K562 (cell line): ENCODE measurements around the gene CACNG8. TPM values are rescaled to one million over a fixed set of nuclear protein-coding genes. Genes with fewer than 3 reads are reported as not detected.
A peak's percentile ranks its signal among the peaks of the same experiment; 100 is the strongest.

Experiments used
- ATAC-seq: fragments of 200-7000 bp; cut with Tn5 transposase; 3 replicates; pipeline ENCODE4 v1.9.1; 2020; ENCODE audit warnings: moderate library complexity
- BruUV-seq: library from RNA; stranded (reverse); fragments of 400-500 nt; replicated peaks from 2 replicates; lab custom pipeline; 2021; lab: Mats Ljungman, UMichigan
- CTCF ChIA-PET: fragments of 300-600 bp; formaldehyde crosslinking; extraction: SDS; loops from one replicate; lab custom pipeline; 2021; ENCODE audit warnings: low intra/inter-chr PET ratio; lab: Yijun Ruan, JAX
- POLR2A ChIA-PET: fragments of 300-600, 350-650 bp; sonication (Branson Sonifier 250); formaldehyde crosslinking; extraction: SDS; loops from one replicate; lab custom pipeline; 2021; ENCODE audit warnings: antibody characterized with exemption, inconsistent platforms; lab: Yijun Ruan, JAX
- DNase-seq, 4 experiments: peaks; one replicate each; pipeline versions ENCODE4 v3.0.0 to v3.0.0-alpha.2; 2011 to 2018; ENCODE audit warnings: low spot score in 3 of 4, mixed read lengths in 3 of 4; ENCODE audit errors: extremely low read depth in 1 of 4
- FAIRE-seq: peaks from 2 replicates; lab custom pipeline; 2011; peaks lifted over from hg19 to GRCh38; lab: Jason Lieb, UNC
- H2AFZ ChIP-seq: 2 replicates; pipeline ENCODE4 v1.6.0; 2011; ENCODE audit warnings: low read depth, low read length, control low read depth, inconsistent platforms
- H3K27ac ChIP-seq: fragments of 200-600 bp; 3 replicates; pipeline ENCODE4 v1.8.0; 2011; ENCODE audit warnings: low read depth, mild to moderate bottlenecking, control low read depth, inconsistent platforms, low read length, moderate library complexity, mixed read lengths; ENCODE audit errors: extremely low read depth
- H3K27me3 ChIP-seq, 2 experiments: fragments of 300-600 bp in 1 of 2; 2 replicates in 1 of 2; 3 replicates in 1 of 2; pipeline versions ENCODE4 v1.6.0 to v1.8.0; 2011; ENCODE audit warnings: inconsistent platforms in 2 of 2, low read length in 2 of 2, mild to moderate bottlenecking in 1 of 2, mixed read lengths in 1 of 2, moderate library complexity in 1 of 2; ENCODE audit not compliant: control insufficient read depth in 2 of 2, insufficient read depth in 2 of 2
- H3K36me3 ChIP-seq: fragments of 300-600 bp; 3 replicates; pipeline ENCODE4 v1.8.0; 2011; ENCODE audit warnings: mild to moderate bottlenecking, low read length, inconsistent platforms; ENCODE audit not compliant: control insufficient read depth, insufficient read depth
- H3K4me1 ChIP-seq, 2 experiments: fragments of 200-600 bp in 1 of 2; replicated peaks in 1 of 2; 2 replicates in 1 of 2; 3 replicates in 1 of 2; pipeline versions ENCODE4 v1.5.1 to v1.8.0; 2011; ENCODE audit warnings: inconsistent platforms in 2 of 2, low read length in 2 of 2, mild to moderate bottlenecking in 1 of 2, mixed read lengths in 1 of 2, moderate library complexity in 1 of 2; ENCODE audit not compliant: control insufficient read depth in 2 of 2, insufficient read depth in 2 of 2
- H3K4me2 ChIP-seq: 2 replicates; pipeline ENCODE4 v1.6.1; 2011; ENCODE audit warnings: low read length, control low read depth, inconsistent platforms, mixed read lengths; ENCODE audit not compliant: insufficient read depth
- H3K4me3 ChIP-seq: fragments of 200-600 bp; sonication (generic), shearing (Covaris generic); 2 replicates; pipeline ENCODE4 v1.5.1; 2016; ENCODE audit warnings: control low read depth, inconsistent platforms
- H3K79me2 ChIP-seq: fragments of 200-600 bp; 3 replicates; pipeline ENCODE4 v1.8.0; 2011; ENCODE audit warnings: low read length, inconsistent platforms; ENCODE audit not compliant: control insufficient read depth, insufficient read depth
- H3K9ac ChIP-seq, 2 experiments: 2 replicates each; pipeline versions ENCODE4 v1.6.0 to v1.6.1; 2011; ENCODE audit warnings: low read depth in 2 of 2, low read length in 2 of 2, control low read depth in 1 of 2, inconsistent platforms in 1 of 2, mild to moderate bottlenecking in 1 of 2, mixed read lengths in 1 of 2; ENCODE audit not compliant: insufficient read depth in 1 of 2
- H3K9me1 ChIP-seq: one replicate; pipeline ENCODE4 v1.6.0; 2011; ENCODE audit warnings: inconsistent platforms, mild to moderate bottlenecking, low read length, moderate library complexity; ENCODE audit not compliant: control insufficient read depth, insufficient read depth
- H3K9me3 ChIP-seq: replicated peaks from 2 replicates; pipeline ENCODE4 v1.5.1; 2011; ENCODE audit warnings: low read depth, low read length, inconsistent platforms; ENCODE audit not compliant: control insufficient read depth, insufficient read depth
- H4K20me1 ChIP-seq: replicated peaks from 2 replicates; pipeline ENCODE4 v1.6.1; 2011; ENCODE audit warnings: low read length, inconsistent platforms, mixed read lengths; ENCODE audit not compliant: control insufficient read depth, insufficient read depth
- GTF3C2 ChIP-seq: IDR thresholded peaks from 3 replicates; pipeline ENCODE4 v1.6.1; 2011; ENCODE audit warnings: borderline replicate concordance, mild to moderate bottlenecking, moderate library complexity; ENCODE audit not compliant: insufficient read length; ENCODE audit errors: extremely low read depth
- POLR3G ChIP-seq: IDR thresholded peaks from 2 replicates; pipeline ENCODE4 v1.6.1; 2011; ENCODE audit not compliant: insufficient read length, insufficient replicate concordance; ENCODE audit errors: extremely low read depth
- ZNF239 ChIP-seq: fragments of 250-450 bp; sonication (Bioruptor Pico); IDR thresholded peaks from 2 replicates; pipeline ENCODE4 v1.4.0; 2020; ENCODE audit warnings: mild to moderate bottlenecking
- ZNF274 ChIP-seq: IDR thresholded peaks from 2 replicates; pipeline ENCODE4 v1.6.1; 2011; ENCODE audit warnings: low read depth, mild to moderate bottlenecking, low read length, moderate library complexity, borderline replicate concordance
- WGBS: fragments of 100-300 bp; shearing (Covaris generic); methylation state at CpG from one replicate; pipeline ENCODE4 v1.1.6; 2016; ENCODE audit warnings: low coverage, mixed read lengths; ENCODE audit not compliant: insufficient coverage; ENCODE audit errors: missing lambda C conversion rate; 5-methylcytosine and 5-hydroxymethylcytosine counted together
- in situ Hi-C: fragments of 300-500 bp; cut with MboI; formaldehyde crosslinking; loops from 4 replicates; pipeline ENCODE4 v1.15.0; 2018; ENCODE audit warnings: inconsistent platforms, mixed read lengths
- intact Hi-C: fragments of 100-400 bp; cut with micrococcal nuclease; formaldehyde crosslinking; loops from 2 replicates; pipeline ENCODE4 v1.14.2; 2022
- polyA plus RNA-seq, 8 experiments: library from polyadenylated mRNA; depleted of rRNA in 4 of 8; stranded (reverse) in 5 of 8; unstranded in 3 of 8; fragments of >200 nt; fragmentation: Nextera tagmentation in 2 of 8; fragmentation: Illumina TruSeq in 1 of 8; extraction: Ambion mirVana in 2 of 8; extraction: Trizol in 1 of 8; gene quantifications; 2 replicates each; pipeline versions ENCODE4 v1.2.1 to v1.2.3, GENCODE V29; 2011 to 2014; ENCODE audit warnings: inconsistent platforms in 1 of 8, missing spikeins in 1 of 8
- total RNA-seq, 7 experiments: library from RNA; depleted of rRNA in 6 of 7; stranded (reverse); fragments of >200 nt in 6 of 7; fragmentation: Illumina TruSeq in 2 of 7; extraction: Trizol in 2 of 7; gene quantifications; 2 replicates each; pipeline versions ENCODE4 v1.2.1 to v1.2.3, GENCODE V29; 2011 to 2021; ENCODE audit warnings: low replicate concordance in 1 of 7

The CACNG8 gene
- total and polyA plus RNA-seq, 9 of the 15 experiments (the other 6 are each of a cell fraction or from before 2014, with no cell fraction given), result 0.02 to 0.05 TPM; not detected in 7

- ChIA-PET POLR2A (interaction anchor here (0.6 to 0.8 kb wide), 2 partner anchors 216 to 225 kb away, joined by 3 read pairs; no protein-coding TSS in a partner anchor), CTCF (interaction anchor here (0.6 kb wide), 1 partner anchor 229 kb away, joined by 3 read pairs; no protein-coding TSS in a partner anchor)
- Histone ChIP-seq H3K9me1 (no peaks in the 10 kb centered on the region), H3K36me3 (no peaks in the 10 kb centered on the region), H3K9ac (no peak overlapping the region), H3K4me1 (peaks cover 3% of the 10 kb centered on the region in 2 experiments; a peak in 1 of 5 replicates), H4K20me1 (no peaks in the 10 kb centered on the region), H2AFZ (no peak overlapping the region), H3K9me3 (no peaks in the 10 kb centered on the region), H3K79me2 (no peaks in the 10 kb centered on the region), H3K4me2 (no peak overlapping the region), H3K27ac (no peak overlapping the region), H3K27me3 (peaks cover 9 to 14% of the 10 kb centered on the region in 2 experiments; a peak in 4 of 5 replicates), H3K4me3 (no peak overlapping the region)
- TF ChIP-seq GTF3C2 (no peak), ZNF239 (CRISPR knock-in tag) (no peak), POLR3G (no peak), ZNF274 (no peak)
- in situ Hi-C loops (no loop called here), intact Hi-C loops (no loop called here)
- FAIRE-seq (no peak), DNase-seq (peak in 3 of 4 experiments; percentile 1 to 3 (median 2)), ATAC-seq (no peak)
- no TSS peak for BruUV-seq
- WGBS, result 4% methylated on average over 4 of the region's 4 CpGs
Measured at GRCh38 chr19:54035215-54036178, 72.8 kb downstream of the CACNG8 start.
